ENCODE data around the gene SND1.

The SND1 gene

DNA sequence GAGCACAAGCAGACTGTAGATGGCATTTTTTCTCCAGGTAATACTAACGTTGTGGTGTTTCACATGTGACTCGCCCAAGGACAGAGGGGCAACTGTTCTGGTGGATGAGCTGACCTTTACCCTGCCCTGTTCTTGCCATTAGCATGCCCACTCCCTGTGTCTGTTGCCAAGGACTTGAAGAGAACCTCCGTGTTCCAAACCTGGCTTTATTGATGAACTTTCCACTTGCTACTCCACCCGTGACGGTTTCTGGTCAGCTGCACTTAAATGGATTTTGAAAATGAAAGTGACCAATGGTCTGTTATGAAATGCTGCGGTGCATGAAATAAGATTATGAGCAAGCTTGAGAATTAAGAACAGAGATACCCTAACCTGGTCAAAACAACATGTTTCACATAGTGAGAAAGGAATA, 348.9 kb downstream of the SND1 start:
- Histone ChIP-seq H3K4me2 (ENCODE audit: low read length) (no peak overlapping the region), H3K9me2 (replicated peaks; ENCODE audit: control insufficient read depth, low read length) (no peaks in the 10 kb centered on the region), H3K27me3 (ENCODE audit: control insufficient read depth, low read length) (no peaks in the 10 kb centered on the region), H3K9me3 (ENCODE audit: control insufficient read depth, insufficient read depth, low read length) (no peaks in the 10 kb centered on the region), H3K27ac (ENCODE audit: low read depth, low read length) (no peak overlapping the region), H3K79me2 (ENCODE audit: control insufficient read depth, low read length) (no peaks in the 10 kb centered on the region), H4K20me1 (ENCODE audit: control insufficient read depth, insufficient read depth, low read depth, low read length) (no peaks in the 10 kb centered on the region), H3K4me3 (ENCODE audit: low read length) (no peak overlapping the region), H3K36me3 (ENCODE audit: control insufficient read depth, low read length) (peaks cover 31% of the 10 kb centered on the region), H3F3A (ENCODE audit: control insufficient read depth, insufficient read depth) (no peaks in the 10 kb centered on the region), H3K4me1 (ENCODE audit: control insufficient read depth, low read length) (peaks cover 37% of the 10 kb centered on the region)
- TF ChIP-seq CTCF (IDR thresholded peaks at IDR 0.05; ENCODE audit: low read depth, low read length, poor library complexity, severe bottlenecking): no peak
- no peak for TF ChIP-seq EZH2phosphoT487 (IDR thresholded peaks at IDR 0.05; ENCODE audit: borderline replicate concordance, low read length)

DNA sequence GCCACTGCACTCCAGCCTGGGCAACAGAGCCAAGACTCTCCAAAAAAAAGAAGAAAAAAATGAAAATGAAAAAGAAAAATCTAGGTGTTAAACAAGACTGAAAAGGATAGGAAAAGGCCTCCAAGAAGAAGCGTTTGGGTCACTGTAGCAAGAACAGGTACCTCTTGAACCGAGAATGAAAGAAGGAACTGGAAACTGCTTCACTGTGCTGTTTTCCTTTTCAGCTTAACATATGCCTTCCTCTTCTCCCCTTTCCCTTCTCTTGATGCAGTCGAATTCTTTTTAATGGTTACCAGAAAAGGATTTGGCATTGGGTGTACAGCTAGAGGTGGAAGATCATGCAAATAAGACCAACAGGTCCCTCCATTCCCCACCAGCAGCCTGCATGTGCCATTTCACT, 351.2 kb downstream of the SND1 start:
- Histone ChIP-seq H3K4me1 (ENCODE audit: control insufficient read depth, low read length) (peaks cover 37% of the 10 kb centered on the region), H3K79me2 (ENCODE audit: control insufficient read depth, low read length) (no peaks in the 10 kb centered on the region), H3K27me3 (ENCODE audit: control insufficient read depth, low read length) (no peaks in the 10 kb centered on the region), H3K27ac (ENCODE audit: low read depth, low read length) (no peak overlapping the region), H3K9me3 (ENCODE audit: control insufficient read depth, insufficient read depth, low read length) (no peaks in the 10 kb centered on the region), H4K20me1 (ENCODE audit: control insufficient read depth, insufficient read depth, low read depth, low read length) (no peaks in the 10 kb centered on the region), H3F3A (ENCODE audit: control insufficient read depth, insufficient read depth) (no peaks in the 10 kb centered on the region), H3K4me3 (ENCODE audit: low read length) (peak overlapping the region; percentile 38), H3K4me2 (ENCODE audit: low read length) (peak overlapping the region; percentile 48), H3K9me2 (replicated peaks; ENCODE audit: control insufficient read depth, low read length) (no peaks in the 10 kb centered on the region), H3K36me3 (ENCODE audit: control insufficient read depth, low read length) (peaks cover 16% of the 10 kb centered on the region)
- TF ChIP-seq EZH2phosphoT487 (IDR thresholded peaks at IDR 0.05; ENCODE audit: borderline replicate concordance, low read length): no peak
- no peak for TF ChIP-seq CTCF (IDR thresholded peaks at IDR 0.05; ENCODE audit: low read depth, low read length, poor library complexity, severe bottlenecking)

GRCh38 chr7:128003787-128004186, 351.8 kb downstream of the SND1 start:
- no peak overlapping the region for H3K27ac ChIP-seq (ENCODE audit: low read depth, low read length)
- H3K27me3 ChIP-seq (ENCODE audit: control insufficient read depth, low read length): no peaks in the 10 kb centered on the region
- H3K36me3 ChIP-seq (ENCODE audit: control insufficient read depth, low read length): peaks cover 10% of the 10 kb centered on the region
- H3K4me1 ChIP-seq (ENCODE audit: control insufficient read depth, low read length): peaks cover 37% of the 10 kb centered on the region
- H3K9me3 ChIP-seq (ENCODE audit: control insufficient read depth, insufficient read depth, low read length): no peaks in the 10 kb centered on the region
- peak overlapping the region; percentile 38 for H3K4me3 ChIP-seq (ENCODE audit: low read length)
- no peaks in the 10 kb centered on the region for H3K9me2 ChIP-seq (replicated peaks; ENCODE audit: control insufficient read depth, low read length)
- TF ChIP-seq EZH2phosphoT487 (IDR thresholded peaks at IDR 0.05; ENCODE audit: borderline replicate concordance, low read length) (no peak), CTCF (IDR thresholded peaks at IDR 0.05; ENCODE audit: low read depth, low read length, poor library complexity, severe bottlenecking) (no peak)
- H4K20me1 ChIP-seq (ENCODE audit: control insufficient read depth, insufficient read depth, low read depth, low read length): no peaks in the 10 kb centered on the region
- H3K79me2 ChIP-seq (ENCODE audit: control insufficient read depth, low read length): no peaks in the 10 kb centered on the region
- H3F3A ChIP-seq (ENCODE audit: control insufficient read depth, insufficient read depth): no peaks in the 10 kb centered on the region
- peak overlapping the region; percentile 48 for H3K4me2 ChIP-seq (ENCODE audit: low read length)
